HS-27A (cell line): ENCODE measurements around the gene ABHD17B.
"Not testable (repeated sequence)": the region's sequence is repeated elsewhere in the genome, so short reads cannot be mapped to it uniquely, and the experiment has no call there.

ENCODE experiments used
- DNase-seq: peaks from one replicate; pipeline ENCODE4 v3.0.0-alpha.2; 2012; ENCODE audit warnings: low read depth, missing footprints

ABHD17B gene

DNA sequence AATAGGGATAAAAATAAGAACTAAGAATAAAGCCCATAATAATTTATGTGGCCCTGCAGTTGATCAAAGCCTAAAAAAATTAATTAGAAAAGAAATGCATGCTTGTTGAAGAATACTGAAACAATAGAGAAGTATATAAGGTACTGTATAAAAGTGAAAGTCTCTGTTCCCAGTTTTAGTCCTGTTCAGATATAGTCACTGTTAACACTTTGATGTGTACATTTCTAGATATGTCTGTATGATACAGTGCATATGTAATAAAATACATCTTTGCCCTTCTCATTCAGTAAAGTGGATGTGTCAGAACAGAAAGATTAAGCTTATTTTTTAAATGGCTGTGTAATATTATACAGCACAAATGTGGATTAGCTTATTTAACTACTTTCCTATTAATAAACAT is 4.5 kb upstream of the ABHD17B start:
- DNase-seq = no peak

DNA sequence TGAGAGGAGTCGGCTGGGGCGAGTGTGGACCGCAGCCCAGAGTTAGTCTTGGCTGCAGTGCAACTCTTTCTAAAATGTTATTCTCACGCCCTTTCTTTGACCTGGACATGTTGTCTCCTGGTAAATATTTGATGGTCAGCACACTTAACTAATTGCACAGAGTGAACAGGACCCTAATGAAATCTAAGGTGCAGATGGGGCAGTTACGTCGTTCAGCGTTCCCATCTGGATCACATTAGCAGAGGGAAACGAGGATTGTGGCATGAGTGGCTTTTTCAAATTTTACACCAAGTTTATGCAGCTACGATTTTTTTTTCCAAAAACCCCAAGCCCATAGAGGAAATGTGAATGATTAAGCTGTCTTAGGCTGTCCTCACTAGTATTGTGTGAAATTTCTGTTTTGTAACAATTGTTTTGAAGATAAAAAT is 929 bp upstream of the ABHD17B start:
- no peak for DNase-seq

GRCh38 chr9:71910650-71911060 is 338 bp downstream of the ABHD17B start:
- no peak for DNase-seq

DNA sequence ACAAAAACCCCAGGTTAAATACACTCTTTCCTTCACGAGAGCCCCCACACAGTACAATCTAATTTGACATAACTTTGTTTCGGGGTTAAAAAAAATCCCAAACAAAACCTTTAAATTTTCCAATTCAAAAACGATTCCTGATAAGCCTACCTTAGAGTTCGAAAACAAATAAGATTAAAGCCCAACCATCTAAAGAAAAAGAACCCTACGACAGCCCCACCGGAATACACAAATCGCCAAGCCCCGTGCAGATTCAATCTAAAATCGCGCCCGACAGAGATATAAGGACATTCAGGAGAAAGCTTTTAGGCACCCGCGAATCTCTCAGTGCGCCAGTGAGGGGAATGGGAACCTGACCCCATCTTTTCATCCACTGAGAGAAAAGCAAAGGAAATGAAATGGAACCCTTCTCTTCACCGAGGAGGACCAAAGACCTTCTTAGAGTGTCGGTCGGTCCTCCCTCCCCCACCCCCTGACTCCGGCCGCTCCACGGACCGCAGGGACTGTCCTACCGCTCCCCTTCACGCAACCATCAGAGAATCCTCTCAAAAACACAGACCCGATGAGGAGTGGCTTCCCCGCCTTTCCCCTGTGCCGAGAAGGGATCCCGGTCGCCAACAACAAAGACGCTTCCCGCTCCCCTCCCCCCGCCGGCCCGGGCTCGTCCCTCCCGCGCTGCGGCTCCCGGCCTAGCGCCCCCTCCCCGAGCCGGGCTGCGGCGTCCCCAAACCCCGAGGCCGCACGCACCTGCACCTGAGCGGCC is 925 bp downstream of the ABHD17B start:
- no peak for DNase-seq

- DNase-seq = no peak
Observed at GRCh38 chr9:71908825-71909224, 2.2 kb downstream of the ABHD17B start.

GRCh38 chr9:71904076-71904475 is 6.9 kb downstream of the ABHD17B start:
- DNase-seq = no peak

- no peak for DNase-seq
Observed at GRCh38 chr9:71901695-71902597, 9.0 kb downstream of the ABHD17B start.

DNA sequence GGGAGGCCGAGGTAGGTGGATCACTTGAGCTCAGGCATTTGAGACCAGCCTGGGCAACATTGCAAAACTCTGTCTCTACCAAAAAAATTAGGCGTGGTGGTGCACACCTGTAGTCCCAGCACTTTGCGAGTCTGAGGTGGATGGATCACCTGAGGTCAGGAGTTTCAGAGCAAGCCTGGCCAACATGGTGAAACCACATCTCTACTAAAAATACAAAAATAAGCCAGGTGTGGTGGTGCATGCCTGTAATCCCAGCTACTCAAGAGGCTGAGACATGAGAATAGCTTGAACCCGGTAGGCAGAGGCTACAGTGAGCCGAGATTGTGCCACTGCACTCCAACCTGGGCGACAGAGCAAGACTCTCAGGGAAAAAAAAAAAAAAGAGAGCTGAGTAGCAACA is 12.2 kb downstream of the ABHD17B start:
- not testable (repeated sequence) for DNase-seq

DNA sequence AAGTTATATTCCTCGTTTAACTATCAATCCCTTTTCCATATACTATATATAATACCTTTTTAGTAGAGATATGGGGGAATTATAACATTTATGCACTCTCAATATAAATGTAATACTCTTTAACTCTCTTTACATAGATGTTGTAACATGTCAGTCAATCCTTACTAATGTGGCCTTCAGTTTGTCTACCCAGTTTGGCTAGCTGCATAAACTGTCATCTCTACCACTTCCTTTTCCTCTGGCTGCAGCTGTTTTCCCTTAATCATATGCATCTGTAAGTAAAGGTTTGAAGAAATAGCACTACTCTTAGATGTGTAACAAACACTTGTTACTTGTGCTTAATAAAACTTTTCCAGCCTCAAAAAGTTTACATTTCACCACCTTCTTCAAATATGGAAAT is 13.4 kb downstream of the ABHD17B start:
- DNase-seq = no peak

- DNase-seq = no peak
Observed at GRCh38 chr9:71896761-71897160, 14.2 kb downstream of the ABHD17B start.

DNA sequence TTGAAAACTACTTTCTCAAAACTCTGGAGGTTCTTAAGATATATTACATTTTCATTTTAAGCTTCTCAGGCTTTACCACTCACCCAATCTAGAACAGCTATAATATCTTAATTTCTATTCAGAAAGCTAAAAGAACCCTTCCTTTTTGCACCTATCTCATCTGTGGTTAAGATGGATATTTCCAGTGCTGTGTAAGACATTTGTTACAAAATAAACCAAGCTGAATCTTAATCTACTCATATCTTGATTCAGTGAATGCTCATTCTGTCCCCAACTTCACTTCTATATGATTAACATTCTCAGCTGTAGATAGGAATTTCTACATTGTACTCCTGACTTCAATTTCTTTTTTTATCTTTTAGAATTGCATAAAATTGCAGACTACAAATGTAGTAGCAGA is 15.0 kb downstream of the ABHD17B start:
- no peak for DNase-seq

DNA sequence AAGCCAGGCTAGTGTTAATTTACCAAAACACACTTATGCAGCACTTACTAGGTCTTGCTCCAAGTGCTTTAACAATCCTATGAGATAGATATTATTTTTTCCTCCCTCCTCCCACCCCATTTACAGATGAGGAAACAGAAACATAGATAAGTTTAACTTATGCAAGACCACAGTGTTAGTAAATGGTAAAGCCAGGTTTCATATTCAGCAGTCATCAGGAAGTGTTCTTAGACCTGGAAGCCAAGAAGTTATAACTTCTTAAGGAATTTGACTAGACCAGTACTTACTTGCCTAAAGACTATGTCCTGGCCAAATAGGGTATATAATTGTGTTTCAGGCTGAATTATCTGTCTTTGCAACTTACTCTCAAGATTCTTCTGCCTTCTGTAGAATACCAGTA is 15.9 kb downstream of the ABHD17B start:
- no peak for DNase-seq

DNA sequence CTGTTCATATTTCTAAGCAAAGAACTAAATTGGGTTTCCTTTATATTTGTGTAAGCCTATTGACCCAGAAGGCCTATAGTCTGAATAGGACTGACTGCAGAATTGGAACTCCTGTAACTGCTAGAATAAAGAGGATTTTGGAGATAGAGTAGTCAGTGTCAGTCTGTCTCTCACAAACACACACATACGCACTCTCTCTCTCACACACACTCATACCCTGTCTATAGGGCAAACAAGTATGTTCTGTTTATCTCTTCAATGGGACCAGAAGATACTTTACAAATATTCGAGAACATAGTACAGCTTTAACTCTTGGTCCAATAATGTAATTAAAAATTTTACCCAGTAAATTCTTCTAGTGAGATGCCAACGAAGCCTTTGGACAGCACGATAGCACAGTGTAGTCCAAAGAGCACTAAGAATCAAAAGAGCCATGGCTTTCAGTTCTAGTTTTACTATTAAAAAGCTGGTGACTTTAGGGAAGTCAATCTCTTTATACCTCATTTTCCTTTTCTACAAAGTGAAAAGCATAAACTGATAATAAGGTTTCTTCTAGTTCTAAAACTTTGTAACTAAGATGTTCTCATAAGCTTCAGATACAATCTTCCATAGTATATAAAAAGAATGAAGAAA is 19.3 kb downstream of the ABHD17B start:
- DNase-seq = no peak

- DNase-seq = no peak
Observed at GRCh38 chr9:71890042-71890679, 20.8 kb downstream of the ABHD17B start.

DNA sequence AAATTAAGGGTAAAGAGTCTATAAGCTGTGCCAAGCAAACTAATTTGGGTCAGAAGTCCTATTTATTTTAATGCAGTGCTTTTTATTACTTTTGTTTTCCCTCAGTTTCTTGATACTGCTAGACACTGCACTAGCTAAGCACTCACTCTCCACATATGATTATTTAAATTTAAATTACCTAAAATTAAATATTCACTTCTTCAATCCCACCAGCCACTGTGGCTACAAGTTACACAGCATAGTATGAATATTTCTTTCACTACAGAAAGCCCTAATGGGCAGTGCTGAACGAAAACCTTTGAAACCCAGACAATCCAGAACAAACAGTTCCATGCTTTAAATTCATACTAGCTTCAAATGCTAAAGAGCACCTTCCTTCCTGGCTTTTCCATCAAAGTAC is 23.6 kb downstream of the ABHD17B start:
- DNase-seq = no peak

DNA sequence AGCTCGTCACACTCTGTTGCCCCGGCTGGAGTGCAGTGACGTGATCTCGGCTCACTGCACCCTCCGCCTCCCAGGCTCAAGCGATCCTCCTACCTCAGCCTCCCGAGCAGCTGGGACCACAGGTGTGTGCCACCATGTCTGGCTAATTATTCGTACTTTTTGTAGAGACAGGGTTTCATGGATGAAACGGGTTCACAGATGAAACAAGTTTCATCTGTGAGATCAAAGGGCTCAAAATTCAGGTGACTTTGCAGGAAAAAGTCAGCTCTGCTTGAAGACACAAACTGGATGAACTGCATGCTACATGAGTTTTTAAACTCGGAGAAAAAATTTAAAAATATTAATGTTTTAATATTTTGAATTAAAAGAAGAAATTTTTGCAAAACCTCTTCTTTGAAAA is 24.5 kb downstream of the ABHD17B start:
- DNase-seq = no peak

GRCh38 chr9:71886015-71886414 is 25.0 kb downstream of the ABHD17B start:
- DNase-seq = no peak

GRCh38 chr9:71885467-71885866 is 25.5 kb downstream of the ABHD17B start:
- no peak for DNase-seq

GRCh38 chr9:71884005-71884404 is 27.0 kb downstream of the ABHD17B start:
- no peak for DNase-seq

DNA sequence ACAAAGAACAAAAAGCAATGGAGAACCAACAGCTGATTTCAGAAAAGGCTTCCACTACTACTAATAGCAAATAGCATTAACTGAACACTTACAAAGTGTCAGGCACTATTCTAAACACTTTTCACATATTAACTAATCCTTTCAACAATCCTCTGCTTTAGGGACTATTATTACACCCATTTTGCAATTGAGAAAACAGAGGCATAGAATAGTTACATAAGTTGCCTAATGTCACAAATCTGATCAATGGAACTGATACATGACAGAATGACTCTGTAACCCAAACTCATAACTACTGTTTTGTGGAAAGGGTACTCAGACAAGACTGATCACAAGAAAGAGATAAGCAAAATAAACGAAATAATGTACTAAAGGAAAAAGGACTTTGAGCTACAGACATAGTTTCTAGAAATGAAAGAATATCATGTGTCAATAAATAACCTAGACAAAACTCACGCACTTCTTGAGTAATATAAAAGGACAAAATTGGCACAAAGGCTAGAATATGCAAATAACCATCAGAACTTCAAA is 31.3 kb downstream of the ABHD17B start:
- DNase-seq = no peak

DNA sequence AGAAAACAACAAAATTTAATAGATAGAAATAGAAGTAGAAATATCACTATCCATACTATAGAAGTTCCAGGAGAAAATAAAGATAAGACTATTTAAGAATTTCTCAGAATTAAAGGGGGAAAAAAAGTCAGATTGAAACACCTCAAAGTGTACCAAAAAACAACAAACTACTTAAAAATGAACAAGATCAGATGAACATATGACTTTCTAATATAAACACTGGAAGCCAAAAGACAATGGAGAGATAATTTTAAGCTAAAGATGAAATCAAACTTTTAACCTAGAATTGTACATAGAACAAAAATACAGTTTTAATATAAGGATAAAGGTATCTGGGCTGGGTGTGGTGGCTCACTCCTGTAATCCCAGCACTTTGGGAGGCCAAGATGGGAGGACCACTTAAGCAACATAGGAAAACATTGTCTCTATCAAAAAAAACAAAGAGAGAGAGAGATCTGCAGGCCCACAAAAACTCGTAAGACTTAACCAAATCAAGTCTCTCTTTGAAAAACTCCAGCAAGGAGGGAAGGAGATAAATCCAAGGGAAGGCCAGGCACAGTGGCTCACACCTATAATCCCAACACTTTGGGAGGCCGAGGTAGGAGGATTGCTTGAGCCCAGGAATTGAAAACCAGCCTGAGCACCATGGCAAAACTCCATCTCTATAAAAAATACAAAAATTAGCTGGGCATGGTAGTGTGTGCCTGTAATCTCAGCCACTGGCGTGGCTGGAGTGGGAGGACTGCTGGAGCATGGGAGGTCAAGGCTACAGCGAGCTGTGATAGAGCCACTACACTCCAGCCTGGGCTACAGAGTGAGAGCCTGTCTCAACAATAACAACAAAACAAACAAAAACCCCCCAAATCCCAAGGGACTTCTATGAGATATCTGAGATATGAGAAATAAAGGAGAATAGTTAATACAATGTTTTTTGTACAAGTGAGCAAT is 32.4 kb downstream of the ABHD17B start:
- DNase-seq = no peak
